ENCODE measurements around the gene MFAP5.
"Not testable (repeated sequence)": the region's sequence is repeated elsewhere in the genome, so short reads cannot be mapped to it uniquely, and the experiment has no call there.

MFAP5 gene

DNA sequence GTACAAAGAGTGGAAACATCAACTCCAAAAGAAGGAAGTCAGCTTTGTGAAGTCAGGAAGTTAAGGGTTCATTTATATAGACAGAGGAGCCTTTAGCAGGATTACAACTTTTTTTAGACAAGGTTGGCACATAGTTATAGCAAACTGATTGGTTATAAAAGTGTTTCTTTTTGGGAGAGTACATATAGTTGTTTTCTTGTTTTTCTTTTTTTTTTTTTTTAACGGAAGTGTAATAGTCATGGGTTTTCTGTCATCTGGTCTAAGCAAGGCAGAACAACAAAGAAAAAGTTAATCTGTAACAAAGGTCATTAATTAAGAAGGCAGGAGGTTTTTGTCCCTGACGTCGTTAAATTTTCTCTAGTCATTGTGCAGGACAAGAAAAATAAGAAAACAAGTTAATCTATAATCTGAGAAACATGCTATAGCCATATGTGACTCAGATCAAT lies 13.0 kb upstream of the MFAP5 start:
- no peak for DNase-seq (ENCODE audit: low read depth in 2 of 2)

DNA sequence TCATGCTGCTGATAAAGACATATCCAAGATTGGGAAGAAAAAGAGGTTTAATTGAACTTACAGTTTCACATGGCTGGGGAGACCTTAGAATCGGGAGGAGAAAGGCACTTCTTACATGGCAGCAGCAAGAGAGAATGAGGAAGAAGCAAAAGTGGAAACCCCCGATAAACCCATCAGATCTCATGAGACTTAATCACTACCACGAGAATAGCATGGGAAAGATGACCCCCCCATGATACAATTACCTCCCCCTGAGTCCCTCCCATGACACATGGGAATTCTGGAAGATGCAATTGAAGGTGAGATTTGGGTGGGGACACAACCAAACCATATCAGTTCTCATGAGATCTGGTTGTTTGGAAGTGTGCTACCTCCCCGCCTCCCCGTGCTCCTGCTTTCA lies 9.8 kb upstream of the MFAP5 start:
- DNase-seq (ENCODE audit: low read depth in 2 of 2), result no peak

DNA sequence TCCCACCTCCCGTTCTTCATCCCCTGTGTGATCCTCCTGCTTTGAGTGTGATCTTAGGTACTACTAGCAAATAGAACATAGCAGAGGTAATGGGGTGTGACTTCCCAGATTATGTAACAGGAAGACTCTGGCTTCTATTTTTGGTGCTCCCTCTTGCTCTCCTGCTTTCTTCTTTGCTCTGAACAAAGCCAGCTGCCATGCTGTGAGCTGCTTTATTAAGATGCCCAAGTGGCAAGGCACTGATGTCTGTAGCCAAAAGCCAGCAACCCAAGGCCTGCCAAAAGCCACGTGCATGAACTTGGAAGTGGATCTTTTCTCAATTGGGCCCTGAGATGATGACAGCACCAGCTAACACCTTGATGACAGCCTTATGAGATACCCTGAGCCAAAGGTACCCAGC lies 5.8 kb upstream of the MFAP5 start:
- DNase-seq (ENCODE audit: low read depth in 2 of 2), result no peak

DNA sequence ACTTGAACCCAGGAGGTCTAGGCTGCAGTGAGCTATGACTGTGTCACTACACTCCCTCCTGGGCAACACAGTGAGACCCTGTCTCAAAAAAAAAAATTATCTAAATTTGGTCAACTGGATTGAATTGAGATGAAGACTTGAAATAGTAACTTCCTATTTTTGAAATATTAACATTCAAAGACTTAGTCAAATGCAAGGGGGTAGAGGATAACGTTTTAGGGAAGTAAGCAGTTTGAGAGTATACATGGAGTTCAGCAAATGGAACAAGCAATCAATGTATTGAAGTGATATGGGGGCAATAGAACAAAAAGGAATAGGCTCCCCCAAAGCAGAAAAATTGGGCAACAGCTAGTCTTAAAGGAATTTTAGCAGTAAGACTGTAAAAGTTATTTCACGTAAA lies 4.6 kb upstream of the MFAP5 start:
- DNase-seq (ENCODE audit: low read depth in 2 of 2), result no peak

DNA sequence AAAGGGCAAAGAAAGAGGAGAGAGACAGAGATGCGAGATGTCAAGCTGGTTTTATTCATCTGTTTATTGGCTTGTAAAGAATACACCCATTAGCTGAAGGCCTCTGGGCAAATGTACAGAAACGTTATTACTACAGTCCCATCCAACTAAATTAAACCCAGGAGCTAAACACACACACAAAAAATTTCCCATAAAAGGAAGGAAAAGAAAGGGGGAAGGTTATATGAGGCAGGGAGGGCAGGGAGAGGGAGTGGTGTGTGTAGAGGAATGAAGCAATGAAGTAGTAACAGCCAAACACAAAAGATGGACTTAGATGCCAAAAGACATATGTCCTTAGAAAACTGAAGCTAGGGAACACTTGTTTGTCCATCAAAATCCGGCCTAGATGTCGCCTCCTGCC lies 3.1 kb upstream of the MFAP5 start:
- no peak for DNase-seq (ENCODE audit: low read depth in 2 of 2)

DNA sequence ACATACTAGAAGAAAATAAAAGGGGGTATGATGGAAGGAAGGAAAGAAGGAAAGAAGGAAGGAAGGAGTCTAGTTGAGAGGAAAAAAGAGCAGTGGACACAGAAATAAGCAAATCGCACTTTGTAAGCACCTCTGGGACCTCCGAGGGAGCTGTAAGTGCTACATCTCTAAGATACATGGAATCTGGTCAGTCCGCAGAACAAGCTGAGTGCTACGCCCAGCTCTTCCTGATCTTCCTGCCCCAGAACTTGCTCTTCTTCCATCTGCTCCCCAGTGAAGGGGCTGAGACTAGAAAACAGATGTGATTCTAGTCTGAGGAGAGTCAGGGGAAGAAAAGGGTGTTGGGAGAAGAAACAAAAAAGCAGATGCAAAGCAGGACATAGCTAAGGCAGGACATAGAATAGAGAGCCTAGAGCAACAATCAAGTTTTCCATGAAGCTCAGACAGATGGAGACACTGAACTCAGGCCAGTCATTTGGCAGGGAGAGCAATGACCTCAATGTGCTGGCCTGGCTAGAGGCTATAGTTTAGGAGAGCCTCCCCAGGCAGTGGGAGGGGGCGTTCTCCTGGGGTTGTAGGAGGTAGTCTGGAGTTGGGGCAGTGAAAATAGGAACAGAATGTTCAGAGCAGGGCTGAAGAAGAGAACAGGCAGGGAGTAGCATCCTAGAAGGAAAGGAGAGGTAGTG lies 1.7 kb upstream of the MFAP5 start:
- no peak for DNase-seq (ENCODE audit: low read depth in 2 of 2)

DNA sequence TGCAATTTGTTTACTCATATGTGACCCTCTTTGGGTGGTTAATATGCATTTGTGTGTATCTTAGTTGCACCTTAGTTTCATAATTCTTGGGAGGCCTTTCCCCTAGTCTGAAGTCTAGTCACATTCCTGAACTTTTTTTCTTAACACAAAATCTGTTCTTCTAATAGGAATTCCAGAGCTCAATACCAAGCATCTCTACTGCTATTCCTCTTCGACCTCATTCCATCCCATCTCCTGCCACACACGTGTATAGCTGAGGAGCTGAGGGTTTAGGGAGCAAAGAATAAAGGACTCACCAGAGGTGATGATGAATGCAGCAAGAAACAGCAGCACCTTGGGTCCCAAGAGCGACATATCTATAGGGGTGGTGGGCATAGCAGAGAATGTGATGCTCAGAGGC lies 875 bp downstream of the MFAP5 start:
- no peak for DNase-seq (ENCODE audit: low read depth in 2 of 2)

DNA sequence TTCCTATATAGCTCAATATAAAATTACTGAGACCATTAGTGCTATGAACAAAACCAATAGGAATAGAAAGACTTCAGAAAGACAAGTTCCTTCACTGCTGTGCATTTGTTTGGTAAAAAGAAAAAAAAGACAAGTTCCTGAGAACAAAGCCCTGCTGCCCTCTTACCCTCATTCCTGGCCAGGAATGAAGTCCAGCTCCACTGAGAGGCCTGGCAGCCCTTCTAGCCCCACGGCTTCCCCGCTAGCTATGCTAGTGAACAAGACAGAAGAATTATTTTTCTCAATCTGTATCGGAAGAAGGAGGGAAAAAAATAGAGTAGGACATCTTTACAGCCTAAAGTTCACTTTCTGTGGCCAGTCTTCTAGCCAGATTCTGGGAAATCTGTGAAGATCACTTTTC lies 1.6 kb downstream of the MFAP5 start:
- DNase-seq (ENCODE audit: low read depth in 2 of 2), result no peak

DNA sequence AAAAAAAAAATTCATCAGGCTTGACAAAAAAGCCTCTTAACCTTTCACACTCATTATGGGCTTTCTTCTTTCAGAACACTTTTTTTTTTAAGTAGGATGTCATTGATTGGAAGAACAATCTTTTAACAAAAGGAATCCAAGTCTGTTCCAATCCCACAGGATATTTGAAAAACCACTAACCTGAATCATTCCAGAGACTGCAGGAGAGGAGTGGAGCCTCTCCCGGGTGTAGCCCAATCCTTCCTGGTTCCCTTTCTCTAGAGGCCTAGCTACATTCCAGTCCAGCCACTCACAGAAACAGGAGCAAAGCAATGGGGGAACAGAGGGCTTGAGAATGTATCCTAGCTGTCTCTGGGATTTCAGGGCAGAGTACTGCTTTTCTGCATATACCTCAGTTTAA lies 4.3 kb downstream of the MFAP5 start:
- no peak for DNase-seq (ENCODE audit: low read depth in 2 of 2)

DNA sequence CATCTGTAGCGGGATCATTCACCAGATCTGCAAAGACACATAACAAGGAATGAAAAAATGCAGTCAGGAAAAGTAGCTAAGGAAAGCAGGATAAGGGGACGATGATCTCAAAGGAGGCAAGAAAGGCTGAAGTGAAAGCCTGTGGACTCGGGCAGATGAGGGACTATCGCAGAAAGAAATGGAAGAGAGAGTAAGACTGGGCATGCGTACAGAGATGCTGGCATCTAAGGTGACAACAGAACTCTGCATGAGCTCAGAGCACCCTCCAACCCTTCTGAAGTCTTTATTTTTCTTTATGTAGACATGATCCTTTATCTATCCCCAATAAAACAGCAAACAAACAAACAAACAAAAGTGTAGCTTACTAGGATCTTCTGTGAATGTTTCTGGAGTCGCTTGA lies 7.2 kb downstream of the MFAP5 start:
- DNase-seq (ENCODE audit: low read depth in 2 of 2), result no peak

DNA sequence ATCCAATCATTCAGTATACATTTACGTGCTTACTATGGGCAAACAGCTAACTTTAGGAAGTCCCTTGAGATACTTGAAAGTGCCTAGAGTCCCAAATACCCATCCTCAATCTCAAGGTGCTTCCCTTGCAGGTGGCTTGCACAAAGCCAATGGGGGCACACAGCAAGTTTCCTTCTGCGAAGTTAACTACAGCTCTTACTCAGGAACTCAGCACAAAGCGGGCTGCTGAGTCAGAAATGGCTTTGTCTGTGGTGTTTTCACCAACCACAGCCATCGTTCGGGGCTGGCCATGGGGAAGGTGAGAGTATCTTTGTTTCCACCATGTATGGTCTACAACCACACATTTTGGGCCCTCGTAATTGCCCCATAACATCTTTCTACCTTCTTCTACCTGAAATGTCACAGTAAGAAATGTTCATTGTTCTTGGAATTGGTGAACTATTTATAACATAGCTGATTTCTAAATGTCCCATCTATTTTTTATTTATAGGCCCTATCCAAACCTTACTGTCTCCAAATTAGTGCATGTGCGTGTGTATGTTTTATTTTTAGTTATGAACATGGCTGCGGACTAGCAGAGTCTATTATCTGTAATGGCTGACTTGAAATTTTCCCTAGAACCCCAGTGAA lies 13.9 kb downstream of the MFAP5 start:
- peak in 1 of 2 donors; percentile 17 for DNase-seq (ENCODE audit: low read depth in 2 of 2)

DNA sequence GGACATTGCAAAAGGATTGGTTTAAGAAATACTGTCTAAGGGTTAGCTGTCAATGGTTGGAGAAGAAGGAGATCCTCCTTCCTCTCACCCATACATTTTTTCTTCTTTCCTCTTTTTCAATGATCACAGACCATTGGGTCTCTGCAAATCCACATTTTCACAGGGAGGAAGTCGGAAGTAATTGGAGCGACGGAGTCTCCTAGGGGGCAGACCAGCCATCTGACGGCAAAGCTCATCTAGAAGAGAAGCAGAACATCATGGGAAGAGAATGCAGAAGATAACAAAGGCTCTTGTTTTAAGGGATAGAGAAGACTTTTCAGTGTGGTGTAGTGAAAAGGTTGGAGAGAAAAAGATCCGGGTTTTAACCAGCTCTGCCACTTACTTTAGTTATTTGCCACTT lies 14.7 kb downstream of the MFAP5 start:
- DNase-seq (ENCODE audit: low read depth in 2 of 2), result no peak

DNA sequence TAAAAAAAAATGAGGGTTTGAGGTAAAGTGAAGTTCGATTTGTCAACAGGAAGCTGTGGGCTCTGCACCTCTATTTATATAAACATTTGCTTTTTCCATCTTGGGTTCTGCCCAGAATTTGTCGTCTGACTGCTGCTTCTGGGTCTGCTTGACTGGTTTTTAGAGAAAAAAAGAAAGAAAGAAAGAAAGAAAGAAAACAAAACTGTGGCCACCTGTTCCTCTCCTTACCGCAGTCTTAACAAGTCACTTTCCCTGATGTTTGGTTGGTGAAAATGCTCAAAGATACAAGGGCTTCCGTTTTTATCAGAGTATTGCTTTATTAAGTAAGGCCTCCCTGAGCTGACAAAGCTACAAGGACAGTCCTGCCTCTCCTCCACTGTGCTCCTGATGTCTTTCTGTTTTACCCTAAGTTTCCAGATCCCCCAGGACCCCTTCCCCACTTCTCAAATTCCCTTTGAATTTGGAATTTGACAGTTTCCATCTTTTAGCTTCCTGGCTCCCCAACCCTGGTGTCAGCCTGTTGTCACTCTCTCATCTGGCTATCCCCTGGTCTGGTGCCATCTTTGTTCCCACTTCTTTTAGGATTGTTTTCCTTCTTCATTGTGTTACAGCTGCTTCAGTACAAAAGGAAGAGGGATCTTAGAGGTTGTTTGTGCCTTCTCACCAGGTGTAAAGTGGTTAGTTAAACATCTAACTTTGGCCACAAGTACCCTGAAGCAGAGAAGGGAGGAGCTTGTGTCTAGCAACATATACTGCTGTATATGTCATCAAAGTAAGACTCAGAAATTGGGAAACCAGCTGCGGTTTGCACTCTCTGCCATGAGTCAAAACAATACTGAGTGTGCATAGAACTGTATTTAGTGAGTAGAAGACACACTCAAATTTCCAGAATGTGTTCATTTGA lies 18.0 kb downstream of the MFAP5 start:
- DNase-seq (ENCODE audit: low read depth in 2 of 2), result no peak

DNA sequence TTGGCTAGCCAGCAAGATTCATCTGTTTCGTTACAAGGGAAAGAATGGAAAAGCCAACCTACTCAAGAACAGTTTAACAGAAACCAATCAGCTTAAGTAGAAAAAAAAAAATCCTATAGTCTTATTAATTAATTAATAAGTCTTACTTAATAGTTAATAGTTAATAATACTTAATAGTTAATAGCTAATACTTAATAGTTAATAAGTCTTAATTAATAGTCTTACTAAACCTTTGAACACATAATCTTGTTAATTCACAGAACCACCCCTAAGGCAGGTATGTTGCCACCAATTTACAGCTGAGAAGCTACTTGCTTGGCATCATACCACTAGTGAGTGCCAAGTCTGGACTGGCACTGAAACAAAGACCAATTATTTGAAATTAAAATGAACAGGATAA lies 19.9 kb downstream of the MFAP5 start:
- no peak for DNase-seq (ENCODE audit: low read depth in 2 of 2)

DNA sequence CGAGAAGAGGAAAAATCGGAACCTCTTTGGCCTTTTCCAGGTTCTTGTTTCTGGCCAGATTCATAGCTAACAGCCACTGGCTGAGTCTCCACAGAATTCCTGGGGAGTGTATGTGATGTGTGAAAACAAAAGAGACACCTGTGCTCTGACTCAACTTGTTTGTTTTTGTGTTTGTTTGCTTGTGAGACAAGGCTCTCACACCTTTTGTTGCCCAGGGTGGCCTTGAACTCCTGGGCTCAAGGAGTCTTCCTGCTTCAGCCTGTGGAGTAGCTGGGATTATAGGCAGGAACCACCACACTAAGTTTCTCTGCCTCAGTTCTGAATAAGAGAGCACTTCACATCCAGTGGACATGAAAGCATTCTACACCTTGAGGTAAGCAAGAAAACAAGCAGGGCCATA lies 22.7 kb downstream of the MFAP5 start:
- DNase-seq (ENCODE audit: low read depth in 2 of 2), result no peak

DNA sequence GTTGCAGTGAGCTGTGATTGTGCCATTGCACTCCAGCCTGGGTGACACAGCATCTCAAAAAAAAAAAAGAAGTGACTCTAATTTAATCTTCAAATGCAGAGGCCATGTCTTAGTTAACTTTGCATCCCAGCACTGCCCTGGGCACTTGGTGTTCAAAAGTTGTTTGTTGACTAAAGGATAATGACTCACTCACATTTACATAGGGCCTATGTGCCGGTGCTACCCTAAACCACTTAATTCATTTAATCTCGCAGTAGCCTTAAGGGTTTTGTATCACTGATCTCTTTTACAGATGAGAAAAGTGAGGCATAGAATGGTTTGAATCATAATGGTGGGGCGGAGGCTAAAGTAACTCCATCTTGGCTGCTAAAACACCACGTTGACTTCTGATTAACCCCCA lies 23.7 kb downstream of the MFAP5 start:
- DNase-seq (ENCODE audit: low read depth in 2 of 2), result no peak

DNA sequence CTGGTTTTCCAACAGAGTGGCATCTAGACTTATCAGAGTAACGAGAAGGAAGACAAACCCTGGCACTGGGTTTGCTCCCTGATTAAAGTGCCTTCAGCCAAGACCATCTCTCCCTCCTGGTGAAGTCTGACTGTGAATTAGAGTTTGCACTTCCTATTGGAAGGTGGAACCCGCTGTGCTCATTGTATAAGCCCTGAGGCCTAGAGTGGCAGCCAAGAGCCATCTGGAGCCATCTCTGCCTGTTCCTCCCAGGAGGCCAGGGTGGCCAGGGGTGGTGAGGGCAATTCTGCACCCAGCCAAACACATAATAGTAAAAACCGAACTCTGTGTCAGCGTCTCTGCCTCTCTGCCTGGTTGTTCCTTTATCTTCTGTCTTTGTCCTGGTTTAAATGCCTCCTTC lies 25.0 kb downstream of the MFAP5 start:
- no peak for DNase-seq (ENCODE audit: low read depth in 2 of 2)

DNA sequence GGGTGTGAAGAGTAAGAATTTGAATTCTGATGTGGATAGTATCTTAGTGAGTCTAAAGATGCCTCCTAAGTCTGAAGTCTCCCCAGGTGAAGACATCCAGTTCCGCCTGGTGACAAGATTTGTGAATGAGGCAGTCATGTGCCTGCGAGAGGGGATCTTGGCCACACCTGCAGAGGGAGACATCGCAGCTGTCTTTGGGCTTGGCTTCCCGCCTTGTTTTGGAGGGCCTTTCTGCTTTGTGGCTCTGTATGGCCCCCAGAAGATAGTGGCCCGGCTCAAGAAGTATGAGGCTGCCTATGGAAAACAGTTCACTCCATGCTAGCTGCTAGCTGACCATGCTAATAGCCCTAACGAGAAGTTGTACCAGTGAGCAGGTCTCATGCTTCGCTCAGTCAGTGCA lies 25.4 kb downstream of the MFAP5 start:
- DNase-seq (ENCODE audit: low read depth in 2 of 2), result no peak

DNA sequence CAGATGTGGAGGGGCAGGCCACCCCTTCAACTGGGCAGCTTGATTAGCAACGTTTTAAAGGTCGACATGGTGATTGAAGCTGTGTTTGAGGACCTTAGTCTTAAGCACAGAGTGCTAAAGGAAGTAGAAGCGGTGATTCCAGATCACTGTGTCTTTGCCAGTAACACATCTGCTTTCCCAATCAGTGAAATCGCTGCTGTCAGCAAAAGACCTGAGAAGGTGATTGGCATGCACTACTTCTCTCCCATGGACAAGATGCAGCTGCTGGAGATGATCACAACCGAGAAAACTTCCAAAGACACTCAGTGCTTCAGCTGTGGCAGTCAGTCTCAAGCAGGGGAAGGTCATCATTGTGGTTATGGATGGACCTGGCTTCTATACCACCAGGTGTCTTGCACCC lies 26.0 kb downstream of the MFAP5 start:
- DNase-seq (ENCODE audit: low read depth in 2 of 2), result no peak

DNA sequence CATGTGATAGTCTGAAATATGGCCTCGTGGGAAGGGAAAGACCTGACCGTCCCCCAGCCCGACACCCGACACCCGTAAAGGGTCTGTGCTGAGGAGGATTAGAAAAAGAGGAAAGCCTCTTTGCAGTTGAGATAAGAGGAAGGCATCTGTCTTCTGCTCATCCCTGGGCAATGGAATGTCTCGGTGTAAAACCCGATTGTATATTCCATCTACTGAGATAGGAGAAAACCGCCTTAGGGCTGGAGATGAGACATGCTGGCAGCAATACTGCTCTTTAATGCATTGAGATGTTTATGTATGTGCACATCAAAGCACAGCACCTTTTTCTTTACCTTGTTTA lies 26.6 kb downstream of the MFAP5 start:
- DNase-seq (ENCODE audit: low read depth in 2 of 2), result not testable (repeated sequence)

DNA sequence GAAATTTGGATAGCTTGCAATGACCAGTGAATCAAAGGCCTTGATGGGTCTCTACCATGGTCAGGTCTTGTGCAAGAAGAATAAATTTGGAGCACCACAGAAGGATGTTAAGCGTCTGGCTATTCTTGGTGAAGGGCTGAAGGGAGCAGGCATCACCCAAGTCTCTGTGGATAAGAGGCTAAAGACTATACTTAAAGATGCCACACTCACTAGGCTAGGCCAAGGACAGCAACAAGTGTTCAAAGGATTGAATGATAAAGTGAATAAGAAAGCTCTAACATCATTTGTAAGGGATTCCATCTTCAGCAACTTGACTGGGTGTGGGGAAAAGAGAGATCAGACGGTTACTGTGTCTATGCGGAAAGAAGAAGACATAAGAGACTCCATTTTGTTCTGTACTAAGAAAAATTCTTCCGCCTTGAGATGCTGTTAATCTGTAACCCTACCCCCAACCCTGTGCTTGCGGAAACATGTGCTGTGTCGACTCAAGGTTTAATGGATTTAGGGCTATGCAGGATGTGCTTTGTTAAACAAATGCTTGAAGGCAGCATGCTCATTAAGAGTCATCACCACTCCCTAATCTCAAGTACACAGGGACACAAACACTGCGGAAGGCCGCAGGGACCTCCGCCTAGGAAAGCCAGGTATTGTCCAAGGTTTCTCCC lies 27.2 kb downstream of the MFAP5 start:
- not testable (repeated sequence) for DNase-seq (ENCODE audit: low read depth in 2 of 2)

DNA sequence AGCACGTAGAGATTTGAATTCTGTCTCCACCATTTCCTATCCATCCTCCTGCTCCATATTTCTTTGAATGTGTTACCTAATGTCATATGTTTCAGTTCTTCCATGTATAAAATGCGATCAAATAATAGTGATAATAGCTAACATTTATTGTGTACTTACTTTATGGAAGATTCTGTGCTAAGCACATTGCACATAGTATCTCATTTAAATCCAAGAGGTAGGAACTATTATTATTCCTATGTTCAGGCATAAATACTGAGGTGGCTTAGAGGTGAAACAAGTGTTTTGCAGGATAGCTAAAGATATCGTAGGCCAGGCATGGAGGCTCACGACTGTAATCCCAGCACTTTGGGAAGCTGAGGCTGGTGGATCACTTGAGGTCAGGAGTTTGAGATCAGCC lies 32.5 kb downstream of the MFAP5 start:
- no peak for DNase-seq (ENCODE audit: low read depth in 2 of 2)

Measured in stimulated activated CD8-positive, alpha-beta memory T cell treated with anti-CD3 and anti-CD28 coated beads, Interleukin-2, amount 100 ng/mL, for 1 hour (primary cell).